ENCODE results near the gene MICAL3. TPM values are rescaled to one million over a fixed set of nuclear protein-coding genes. Genes with fewer than 3 reads are reported as not detected.

Gene MICAL3
- total RNA-seq, 6 experiments from 2014 or later: 31.5 to 61.8 (median 48.2) TPM

- no peak for TF ChIP-seq CTCF (IDR thresholded peaks at IDR 0.05)
- no peak overlapping the region for H3K27ac ChIP-seq
- intact Hi-C loops (cut with DNase I): no loop called here
- ATAC-seq: no peak
- H3K27me3 ChIP-seq: no peaks in the 10 kb centered on the region
- 61% methylated on average over 6 of the region's 9 CpGs for WGBS (ENCODE audit: insufficient coverage, low coverage, low lambda C conversion rate, missing lambda C conversion rate)
- no peak for DNase-seq
- no peaks in the 10 kb centered on the region for H3K9me3 ChIP-seq
- peaks cover 0 to under 1% (median 0%) of the 10 kb centered on the region in 4 donors for H3K4me1 ChIP-seq
- H3K36me3 ChIP-seq: peaks cover 0 to 19% (median 4%) of the 10 kb centered on the region in 4 donors
- H3K4me3 ChIP-seq: no peak overlapping the region
Measured at GRCh38 chr22:17862646-17863181, 161.6 kb downstream of the MICAL3 start.

GRCh38 chr22:17861909-17862308 lies 162.5 kb downstream of the MICAL3 start:
- WGBS (ENCODE audit: insufficient coverage, low coverage, low lambda C conversion rate, missing lambda C conversion rate): 92% methylated on average over 5 of the region's 5 CpGs
- Histone ChIP-seq H3K27me3 (no peaks in the 10 kb centered on the region), H3K9me3 (no peaks in the 10 kb centered on the region), H3K27ac (no peak overlapping the region), H3K4me1 (peaks cover 0 to 5% (median 0%) of the 10 kb centered on the region in 4 donors), H3K4me3 (no peak overlapping the region), H3K36me3 (peaks cover 0 to 19% (median 4%) of the 10 kb centered on the region in 4 donors)
- no peak for ATAC-seq
- no peak for DNase-seq
- TF ChIP-seq POLR2A (IDR thresholded peaks at IDR 0.05): no peak
- no peak for TF ChIP-seq CTCF (IDR thresholded peaks at IDR 0.05)
- intact Hi-C loops (cut with DNase I): no loop called here

GRCh38 chr22:17860220-17860965 lies 164.0 kb downstream of the MICAL3 start:
- no peaks in the 10 kb centered on the region for H3K27me3 ChIP-seq
- H3K36me3 ChIP-seq: peaks cover 0 to 15% (median 2%) of the 10 kb centered on the region in 4 donors
- no peak overlapping the region for H3K27ac ChIP-seq
- H3K4me1 ChIP-seq: peaks cover 0 to 5% (median 0%) of the 10 kb centered on the region in 4 donors
- WGBS (ENCODE audit: insufficient coverage, low coverage, low lambda C conversion rate, missing lambda C conversion rate): 94% methylated on average over 3 of the region's 23 CpGs
- TF ChIP-seq POLR2A (IDR thresholded peaks at IDR 0.05) (no peak), CTCF (IDR thresholded peaks at IDR 0.05) (no peak)
- DNase-seq (no peak), ATAC-seq (no peak)
- intact Hi-C loops (cut with DNase I): no loop called here
- no peak overlapping the region for H3K4me3 ChIP-seq
- H3K9me3 ChIP-seq: no peaks in the 10 kb centered on the region

GRCh38 chr22:17858033-17858432 lies 166.3 kb downstream of the MICAL3 start:
- no peak for ATAC-seq
- intact Hi-C loops (cut with DNase I): no loop called here
- TF ChIP-seq POLR2A (IDR thresholded peaks at IDR 0.05) (no peak), CTCF (IDR thresholded peaks at IDR 0.05) (no peak)
- no peaks in the 10 kb centered on the region for H3K9me3 ChIP-seq
- H3K27me3 ChIP-seq: no peaks in the 10 kb centered on the region
- no peaks in the 10 kb centered on the region for H3K36me3 ChIP-seq
- 96% methylated on average over 10 of the region's 11 CpGs for WGBS (ENCODE audit: insufficient coverage, low coverage, low lambda C conversion rate, missing lambda C conversion rate)
- no peak for DNase-seq
- H3K4me3 ChIP-seq: no peak overlapping the region
- H3K4me1 ChIP-seq: peaks cover 0 to 5% (median 0%) of the 10 kb centered on the region in 4 donors
- H3K27ac ChIP-seq: peak overlapping the region in 1 of 3 donors; percentile 75
